TTC549 (cell line): ENCODE measurements around the gene SERF2.
A peak's percentile ranks its signal among the peaks of the same experiment; 100 is the strongest.
"Not testable (repeated sequence)": the region's sequence is repeated elsewhere in the genome, so short reads cannot be mapped to it uniquely, and the experiment has no call there.

Experiments used
- FAIRE-seq: peaks from 2 replicates; lab custom pipeline; 2012; peaks lifted over from hg19 to GRCh38; lab: Jason Lieb, UNC

The SERF2 gene

GRCh38 chr15:43794269-43795037 lies 2.3 kb downstream of the SERF2 start:
- no peak for FAIRE-seq

DNA sequence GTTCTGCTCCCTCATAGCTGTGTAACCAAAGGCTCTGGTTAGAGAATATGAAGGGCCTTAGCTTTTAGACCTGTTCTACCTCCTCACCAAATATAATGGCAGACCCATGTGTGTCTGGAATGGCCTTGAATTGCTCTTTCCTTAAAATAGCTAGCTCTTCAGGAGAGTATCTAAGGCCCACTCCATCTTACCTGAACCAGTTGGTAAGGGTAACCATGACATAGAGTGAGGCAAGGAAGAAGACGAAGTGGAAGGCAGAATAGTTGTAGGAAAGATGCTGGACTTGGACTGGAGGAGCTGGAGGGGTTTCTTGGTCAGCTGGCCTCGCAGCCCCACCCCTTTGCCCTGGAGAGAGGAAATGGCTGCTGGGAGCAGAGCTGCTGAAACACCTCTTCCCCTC lies 3.1 kb downstream of the SERF2 start:
- FAIRE-seq: no peak

GRCh38 chr15:43795997-43796396 lies 3.9 kb downstream of the SERF2 start:
- FAIRE-seq: no peak

DNA sequence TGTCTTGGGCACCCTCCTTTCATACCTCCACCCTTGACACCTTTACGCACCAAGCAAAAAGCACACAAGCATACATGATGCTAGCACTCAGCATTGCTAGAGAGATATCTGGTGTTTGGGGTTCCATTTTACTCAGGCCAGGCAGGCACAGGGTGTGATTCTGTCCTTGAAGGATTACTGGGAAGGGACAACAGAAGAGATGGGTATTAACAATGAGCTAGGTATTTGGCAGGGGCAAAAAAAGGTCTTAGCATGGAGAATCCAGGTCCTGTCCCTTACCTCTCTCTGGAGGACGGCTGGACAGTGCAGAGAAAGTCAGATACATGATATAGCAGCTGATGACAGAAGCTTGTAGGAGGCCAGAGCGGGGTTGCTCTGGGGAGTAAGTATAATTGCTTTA lies 4.4 kb downstream of the SERF2 start:
- no peak for FAIRE-seq

DNA sequence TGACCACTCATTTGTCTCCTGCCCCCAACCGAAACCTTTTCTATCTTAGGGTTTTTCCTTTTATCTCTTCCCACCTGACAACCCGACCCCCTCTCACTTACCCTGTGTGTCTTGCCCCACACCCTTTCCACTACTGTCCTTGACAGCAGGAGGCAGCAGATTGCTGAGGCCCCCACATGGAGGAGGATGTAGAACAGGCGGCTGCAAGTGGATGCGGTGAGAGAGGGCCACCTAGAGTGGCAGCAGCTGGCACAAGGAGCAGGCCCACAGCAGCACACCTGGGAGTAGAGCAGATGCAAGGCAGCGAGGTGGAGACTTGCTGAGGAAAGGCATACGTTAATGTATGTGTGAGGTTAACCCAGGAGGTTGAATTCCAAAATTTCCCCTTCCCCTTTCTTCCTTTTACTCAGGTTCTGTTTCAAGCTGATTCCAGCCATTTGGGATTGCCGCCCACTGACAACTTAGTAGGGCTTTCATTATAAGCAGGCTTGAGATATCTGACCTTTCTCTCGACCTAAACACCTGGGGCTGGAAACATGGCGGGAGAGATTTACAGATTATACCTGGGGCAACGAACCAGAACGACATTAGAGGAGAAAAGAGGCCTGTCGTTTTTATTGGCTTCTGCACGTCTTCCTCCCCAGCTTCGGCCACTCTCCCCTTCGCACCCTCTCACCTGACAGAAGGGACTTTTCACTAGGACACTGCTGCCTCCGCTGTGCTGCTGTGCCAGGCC lies 7.3 kb downstream of the SERF2 start:
- no peak for FAIRE-seq

DNA sequence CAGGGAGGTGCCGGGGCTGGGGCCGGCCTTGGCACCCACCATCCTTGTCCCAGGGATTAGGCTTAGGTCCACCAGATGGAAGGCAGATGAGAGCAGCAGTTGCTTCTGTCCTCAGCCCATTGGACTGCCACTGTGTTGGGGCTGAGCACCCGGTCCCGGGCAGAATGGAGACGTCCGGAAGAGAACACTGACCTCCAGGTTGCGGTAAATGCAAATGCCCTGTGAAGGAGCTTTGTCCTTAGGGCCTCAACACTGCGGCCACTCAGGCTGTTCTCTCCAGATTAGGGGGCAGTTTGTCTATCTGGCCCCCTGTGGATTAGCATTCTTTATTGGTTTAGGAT lies 7.8 kb downstream of the SERF2 start, which contains the start of gene SERINC4:
Gene SERINC4, minus strand, starts transcription at position 276 of the 341 bp plus-strand sequence. Its CDS starts 234 bp downstream, at position 42.
- FAIRE-seq: no peak

DNA sequence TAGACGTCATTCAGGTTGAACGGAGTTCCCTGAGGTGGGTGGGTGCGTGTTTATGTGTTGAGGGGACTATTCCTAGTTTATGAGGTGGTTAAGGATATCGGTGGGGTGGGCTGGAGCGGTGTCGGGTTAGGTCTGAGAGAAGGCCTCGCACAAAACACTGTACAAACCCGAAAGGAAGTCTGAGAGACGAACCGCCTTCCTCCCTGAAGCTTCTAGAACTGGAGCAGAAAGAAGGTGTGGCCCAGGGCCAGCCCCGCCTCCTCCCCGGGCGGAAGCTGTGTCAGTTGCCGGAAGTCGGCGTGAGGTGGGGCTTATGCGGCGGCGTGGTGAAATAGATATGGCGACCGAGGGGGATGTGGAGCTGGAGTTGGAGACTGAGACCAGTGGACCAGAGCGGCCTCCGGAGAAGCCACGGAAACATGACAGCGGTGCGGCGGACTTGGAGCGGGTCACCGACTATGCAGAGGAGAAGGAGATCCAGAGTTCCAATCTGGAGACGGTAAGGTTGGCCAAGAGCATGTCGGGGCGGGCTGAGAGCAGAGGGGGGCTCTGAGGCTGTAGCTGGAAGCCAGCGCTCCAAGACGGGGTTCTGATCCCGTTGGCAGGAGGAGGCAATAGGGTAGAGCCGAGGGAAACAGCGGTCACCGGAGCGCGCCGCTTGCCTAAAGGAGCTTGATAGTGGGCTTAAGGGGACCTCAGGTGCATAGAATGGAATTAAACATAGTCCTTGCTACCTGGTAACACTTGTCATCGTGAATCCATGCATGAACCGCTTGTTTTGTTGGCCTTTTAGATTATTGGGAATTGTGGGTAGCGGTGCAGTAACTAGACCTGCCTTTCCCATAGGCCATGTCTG lies 8.4 kb downstream of the SERF2 start, which contains the start of gene HYPK:
Gene HYPK, plus strand, starts transcription at position 314 of the 856 bp plus-strand sequence. Its CDS starts 24 bp downstream, at position 338.
- peak; percentile 51 for FAIRE-seq

- not testable (repeated sequence) for FAIRE-seq
Observed at GRCh38 chr15:43802676-43803075, 10.6 kb downstream of the SERF2 start.

GRCh38 chr15:43808435-43808950 lies 16.4 kb downstream of the SERF2 start:
- no peak for FAIRE-seq

GRCh38 chr15:43808960-43809678 lies 17.0 kb downstream of the SERF2 start:
- no peak for FAIRE-seq

DNA sequence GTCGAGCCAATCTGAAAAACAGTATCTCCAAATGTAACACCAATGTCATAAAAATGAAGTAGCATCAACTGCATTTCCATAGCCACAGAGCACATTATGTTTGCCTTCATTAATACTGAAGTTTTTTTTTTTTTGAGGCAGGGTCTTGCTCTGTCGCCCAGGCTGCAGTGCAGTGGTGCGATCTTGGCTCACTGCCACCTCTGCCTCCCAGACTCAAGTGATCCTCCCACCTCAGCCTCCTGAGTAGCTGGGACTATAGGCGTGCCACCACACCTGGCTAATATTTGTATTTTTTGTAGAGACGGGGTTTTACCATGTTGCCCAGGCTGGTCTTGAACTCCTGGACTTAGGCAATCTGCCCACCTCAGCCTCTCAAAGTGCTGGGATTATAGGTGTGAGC lies 22.9 kb downstream of the SERF2 start:
- FAIRE-seq: not testable (repeated sequence)

DNA sequence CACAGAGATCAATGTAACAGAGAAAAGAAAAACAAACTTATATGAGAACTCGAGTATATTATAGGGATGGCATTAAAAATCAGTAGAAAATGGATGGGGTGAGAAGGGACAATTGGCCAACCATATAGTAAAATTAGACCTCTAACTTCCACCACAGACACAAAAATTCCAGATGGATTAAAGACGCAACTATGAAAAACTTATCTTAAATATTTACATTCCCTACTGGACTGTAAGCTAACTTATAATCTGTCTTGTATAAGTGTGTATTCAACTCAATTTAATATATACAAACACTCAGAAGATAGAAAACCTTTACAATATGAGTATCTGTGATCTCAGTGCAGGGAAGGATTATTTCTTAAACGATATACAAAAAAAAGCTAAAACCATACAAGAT lies 29.4 kb downstream of the SERF2 start:
- no peak for FAIRE-seq

DNA sequence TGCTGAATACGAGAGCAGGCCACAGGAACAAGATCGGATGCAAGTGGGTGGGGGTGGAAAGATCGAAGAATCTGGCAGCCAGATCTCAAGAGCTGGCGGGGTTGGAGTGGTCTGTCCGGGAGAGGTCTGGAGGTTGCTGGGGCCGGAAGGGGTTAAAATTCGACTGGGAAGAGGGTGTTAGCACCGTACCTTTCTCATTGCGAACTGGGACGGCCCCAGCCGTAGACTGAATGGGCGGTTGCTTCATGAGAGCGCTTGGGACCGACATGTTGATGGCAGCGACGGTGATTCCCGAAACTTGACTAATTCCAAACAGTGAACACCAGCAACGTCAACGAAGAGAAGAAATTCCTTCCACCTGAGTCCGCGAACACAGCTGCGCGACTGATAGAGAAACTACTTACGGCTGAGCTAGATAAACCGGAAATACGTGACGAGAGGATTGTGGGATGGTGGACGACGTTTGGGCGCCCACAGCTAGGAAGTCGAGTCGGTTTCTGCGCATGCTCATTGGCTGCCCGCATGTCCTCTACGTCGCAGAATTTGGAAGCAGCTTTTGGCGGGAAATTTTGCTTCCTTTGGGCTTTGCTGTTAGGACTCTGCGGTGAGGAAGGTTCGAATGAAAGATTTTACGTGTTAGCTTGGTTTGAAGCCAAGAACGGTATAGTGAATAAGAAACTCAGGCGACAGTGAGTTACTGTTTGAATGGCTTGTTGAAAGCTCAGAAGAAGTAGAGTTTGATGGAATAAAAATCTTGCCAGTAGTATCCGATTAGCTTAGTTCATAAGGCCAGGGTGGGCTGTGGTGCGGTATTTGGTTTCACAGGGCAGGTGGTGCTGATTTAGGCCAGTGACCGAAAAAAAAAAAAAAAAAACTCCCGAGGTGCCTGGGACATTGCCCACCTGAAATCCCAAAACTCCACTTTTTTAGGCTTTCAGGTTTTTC lies 32.5 kb downstream of the SERF2 start, which contains the start of gene MFAP1:
Gene MFAP1, minus strand, starts transcription at position 389 of the 945 bp plus-strand sequence. Its CDS starts 121 bp downstream, at position 268.
- FAIRE-seq: peak; percentile 93

DNA sequence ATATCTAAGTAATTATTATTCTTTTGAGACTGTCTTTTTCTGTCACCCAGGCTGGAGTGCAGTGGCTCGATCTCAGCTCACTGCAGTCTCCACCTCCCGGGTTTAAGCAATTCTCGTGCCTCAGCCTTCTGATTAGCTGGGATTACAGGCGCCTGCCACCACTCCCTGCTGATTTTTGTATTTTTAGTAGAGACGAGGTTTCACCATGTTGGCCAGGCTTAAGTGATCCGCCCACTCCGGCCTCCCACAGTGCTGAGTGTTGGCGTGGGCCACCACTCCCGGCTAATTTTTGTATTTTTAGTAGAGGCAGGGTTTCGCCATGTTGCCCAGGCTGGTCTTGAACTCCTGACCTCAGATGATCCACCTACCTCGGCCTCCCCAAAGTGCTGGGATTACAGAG lies 33.2 kb downstream of the SERF2 start:
- not testable (repeated sequence) for FAIRE-seq

DNA sequence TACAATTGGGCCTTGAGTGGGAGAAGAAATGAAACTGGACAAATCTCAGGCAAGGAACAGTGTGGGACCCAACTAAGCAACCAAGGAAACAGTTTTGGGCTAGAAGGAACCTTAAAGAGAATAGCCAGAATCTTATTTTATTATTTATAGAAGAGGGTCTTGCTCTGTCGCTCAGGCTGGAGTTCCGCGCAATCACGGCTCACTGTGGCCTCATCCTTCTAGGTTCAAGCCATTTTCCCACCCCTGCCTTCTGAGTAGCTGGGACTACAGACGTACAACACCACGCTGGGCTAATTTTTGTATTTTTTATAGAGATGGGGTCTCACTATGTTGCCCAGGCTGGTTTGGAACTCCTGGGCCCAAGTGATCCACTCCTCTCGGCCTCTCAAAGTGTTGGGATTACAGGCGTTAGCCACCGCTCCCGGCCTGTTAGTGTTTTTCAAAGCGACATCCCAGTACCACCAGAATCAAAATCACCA lies 33.9 kb downstream of the SERF2 start:
- FAIRE-seq: no peak

DNA sequence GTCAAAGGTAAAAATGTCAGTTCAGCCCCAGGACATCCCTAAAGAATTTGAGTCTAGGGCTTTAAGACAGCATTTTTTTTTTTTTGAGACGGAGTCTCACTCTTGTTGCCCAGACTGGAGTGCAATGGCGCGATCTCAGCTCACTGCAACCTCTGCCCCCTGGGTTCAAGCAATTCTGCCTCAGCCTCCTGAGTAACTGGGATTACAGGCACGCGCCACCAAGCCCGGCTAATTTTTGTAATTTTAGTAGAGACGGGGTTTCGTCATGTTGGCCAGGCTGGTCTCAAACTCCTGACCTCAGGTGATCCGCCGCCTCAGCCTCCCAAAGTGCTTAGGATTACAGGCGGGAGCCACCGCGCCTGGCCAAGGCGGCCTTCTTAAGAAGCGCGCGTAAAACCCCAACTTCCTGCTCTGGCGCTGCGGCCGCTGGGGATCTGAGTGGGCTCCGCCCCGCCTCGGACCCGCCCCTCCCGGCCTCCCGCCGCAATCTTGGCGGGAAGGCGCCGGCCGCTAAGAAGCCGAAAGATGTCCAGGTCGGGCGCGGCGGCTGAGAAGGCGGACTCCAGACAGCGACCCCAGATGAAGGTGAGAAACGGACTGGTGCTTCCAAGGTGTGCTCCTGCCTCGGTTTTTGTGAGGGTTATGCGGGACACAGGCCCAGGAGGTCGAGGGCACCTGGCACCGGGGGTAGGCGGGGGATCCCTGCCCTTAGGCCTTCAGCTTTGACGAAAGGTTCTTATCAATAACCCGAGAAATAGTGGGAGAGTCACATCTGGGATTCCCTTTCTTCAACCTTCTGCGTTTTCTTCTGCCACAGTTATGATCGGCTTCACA lies 34.6 kb downstream of the SERF2 start, which contains the start of gene WDR76:
Gene WDR76, plus strand, starts transcription at position 495 of the 834 bp plus-strand sequence. Its CDS starts 31 bp downstream, at position 526.
- no peak for FAIRE-seq

- no peak for FAIRE-seq
Observed at GRCh38 chr15:43828061-43828657, 36.0 kb downstream of the SERF2 start.

DNA sequence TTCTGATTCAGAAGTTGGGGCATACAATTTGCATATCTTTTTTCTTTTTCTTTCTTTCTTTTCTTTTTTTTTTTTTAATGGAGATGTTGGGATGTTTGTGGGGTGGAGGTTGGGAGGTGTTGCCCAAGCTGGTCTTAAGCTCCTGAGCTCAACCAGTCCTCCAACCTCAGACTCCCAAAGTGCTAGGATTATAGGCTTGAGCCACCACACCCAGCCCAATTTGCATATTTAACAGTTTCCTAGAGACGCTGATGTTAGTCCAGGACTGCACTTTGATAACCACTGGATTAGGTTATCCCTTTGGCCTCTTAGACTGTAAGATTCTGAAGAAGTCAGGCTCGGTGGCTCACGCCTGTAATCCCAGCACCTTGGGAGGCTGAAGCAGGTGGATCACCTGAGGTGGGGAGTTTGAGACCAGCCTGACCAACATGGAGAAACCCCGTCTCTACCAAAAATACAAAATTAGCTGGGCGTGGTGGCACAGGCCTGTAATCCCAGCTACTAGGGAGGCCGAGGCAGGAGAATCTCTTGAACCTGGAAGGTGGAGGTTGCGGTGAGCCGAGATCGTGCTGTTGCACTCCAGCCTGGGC lies 37.9 kb downstream of the SERF2 start:
- FAIRE-seq: not testable (repeated sequence)
